Spinal cord (tissue), 10 donors: ENCODE results near the gene CHCHD1. TPM values are rescaled to one million over a fixed set of nuclear protein-coding genes. Genes with fewer than 3 reads are reported as not detected.

ENCODE experiments used
- DNase-seq, 6 donors: peaks; one replicate each; pipeline versions ENCODE4 v3.0.0 to v3.0.0-alpha.2; 2013 to 2015; ENCODE audit warnings: low spot score in 6 of 6, low read depth in 4 of 6
- H3K27ac ChIP-seq: one replicate; pipeline ENCODE4 v1.5.1; 2013; ENCODE audit warnings: low read depth, low read length, control low read depth
- H3K27me3 ChIP-seq: one replicate; pipeline ENCODE4 v1.6.1; 2013; ENCODE audit warnings: low read length; ENCODE audit not compliant: control insufficient read depth, insufficient read depth
- H3K36me3 ChIP-seq: one replicate; pipeline ENCODE4 v1.6.1; 2013; ENCODE audit warnings: low read length; ENCODE audit not compliant: control insufficient read depth, insufficient read depth
- H3K4me1 ChIP-seq: one replicate; pipeline ENCODE4 v1.6.1; 2013; ENCODE audit warnings: low read length; ENCODE audit not compliant: control insufficient read depth, insufficient read depth
- H3K4me3 ChIP-seq: one replicate; pipeline ENCODE4 v1.5.1; 2013; ENCODE audit warnings: low read depth, low read length, control low read depth
- H3K9me3 ChIP-seq: one replicate; pipeline ENCODE4 v1.6.1; 2013; ENCODE audit warnings: low read length; ENCODE audit not compliant: control insufficient read depth, insufficient read depth
- WGBS: methylation state at CpG from one replicate; pipeline ENCODE4 v1.1.5; 2013; ENCODE audit warnings: missing lambda C conversion rate; ENCODE audit not compliant: insufficient coverage; 5-methylcytosine and 5-hydroxymethylcytosine counted together
- polyA plus RNA-seq, 2 donors: library from polyadenylated mRNA; unstranded; fragments of 120-200 nt; gene quantifications; one replicate each; pipeline ENCODE4 v1.2.1, GENCODE V29; 2013; ENCODE audit not compliant: insufficient read length in 2 of 2
- total RNA-seq, 2 donors: library from RNA; depleted of rRNA in 1 of 2; stranded (reverse); fragments of 120-200 nt in 1 of 2; fragments of >200 nt in 1 of 2; gene quantifications; one replicate each; pipeline versions ENCODE4 v1.2.3 to v1.2.4, GENCODE V29; 2013 to 2014
- donor health status: healthy.

The CHCHD1 gene
- total and polyA plus RNA-seq, 4 donors = 22.4 to 44.6 (median 42.0) TPM

GRCh38 chr10:73816917-73817729 is 35.3 kb downstream of the CHCHD1 start:
- Histone ChIP-seq H3K4me3 (no peak overlapping the region), H3K27ac (no peak overlapping the region), H3K27me3 (no peaks in the 10 kb centered on the region), H3K4me1 (peaks cover 2% of the 10 kb centered on the region), H3K36me3 (peaks cover 65% of the 10 kb centered on the region), H3K9me3 (no peaks in the 10 kb centered on the region)
- no peak for DNase-seq
- WGBS = 85% methylated on average over 7 of the region's 10 CpGs

- H3K4me1 ChIP-seq = no peaks in the 10 kb centered on the region
- peaks cover 69% of the 10 kb centered on the region for H3K36me3 ChIP-seq
- 97% methylated on average over 4 of the region's 5 CpGs for WGBS
- no peak overlapping the region for H3K27ac ChIP-seq
- no peaks in the 10 kb centered on the region for H3K9me3 ChIP-seq
- no peaks in the 10 kb centered on the region for H3K27me3 ChIP-seq
- H3K4me3 ChIP-seq = no peak overlapping the region
- DNase-seq = no peak
Measured at GRCh38 chr10:73817826-73818225, 36.0 kb downstream of the CHCHD1 start.

GRCh38 chr10:73818402-73818801 is 36.6 kb downstream of the CHCHD1 start:
- no peak for DNase-seq
- H3K4me1 ChIP-seq = no peaks in the 10 kb centered on the region
- H3K27me3 ChIP-seq = no peaks in the 10 kb centered on the region
- 87% methylated on average over 10 of the region's 10 CpGs for WGBS
- no peaks in the 10 kb centered on the region for H3K9me3 ChIP-seq
- no peak overlapping the region for H3K27ac ChIP-seq
- peaks cover 70% of the 10 kb centered on the region for H3K36me3 ChIP-seq
- no peak overlapping the region for H3K4me3 ChIP-seq

DNA sequence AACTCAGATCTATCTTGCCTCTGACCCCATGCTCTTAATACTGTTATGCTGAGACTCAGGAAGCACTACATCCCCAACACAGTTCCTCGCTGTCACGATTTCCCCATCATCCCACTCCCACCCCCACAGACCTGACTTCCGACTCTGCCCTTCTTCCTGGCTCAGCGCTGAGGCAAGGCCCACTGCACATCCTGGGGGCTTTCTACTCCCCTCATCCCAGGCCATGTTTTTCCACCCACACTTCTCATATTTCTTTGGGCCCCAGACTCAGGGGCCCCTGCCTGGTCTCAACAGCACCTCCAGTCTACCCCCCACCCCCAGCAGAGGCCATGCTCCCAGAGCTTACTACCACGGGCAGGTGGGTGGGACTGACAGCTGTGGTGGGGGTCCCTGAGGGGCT is 37.2 kb downstream of the CHCHD1 start:
- H3K4me3 ChIP-seq = no peak overlapping the region
- H3K4me1 ChIP-seq = no peaks in the 10 kb centered on the region
- WGBS = 85% methylated on average over 4 of the region's 5 CpGs
- H3K9me3 ChIP-seq = no peaks in the 10 kb centered on the region
- no peaks in the 10 kb centered on the region for H3K27me3 ChIP-seq
- DNase-seq = no peak
- peaks cover 74% of the 10 kb centered on the region for H3K36me3 ChIP-seq
- H3K27ac ChIP-seq = no peak overlapping the region

DNA sequence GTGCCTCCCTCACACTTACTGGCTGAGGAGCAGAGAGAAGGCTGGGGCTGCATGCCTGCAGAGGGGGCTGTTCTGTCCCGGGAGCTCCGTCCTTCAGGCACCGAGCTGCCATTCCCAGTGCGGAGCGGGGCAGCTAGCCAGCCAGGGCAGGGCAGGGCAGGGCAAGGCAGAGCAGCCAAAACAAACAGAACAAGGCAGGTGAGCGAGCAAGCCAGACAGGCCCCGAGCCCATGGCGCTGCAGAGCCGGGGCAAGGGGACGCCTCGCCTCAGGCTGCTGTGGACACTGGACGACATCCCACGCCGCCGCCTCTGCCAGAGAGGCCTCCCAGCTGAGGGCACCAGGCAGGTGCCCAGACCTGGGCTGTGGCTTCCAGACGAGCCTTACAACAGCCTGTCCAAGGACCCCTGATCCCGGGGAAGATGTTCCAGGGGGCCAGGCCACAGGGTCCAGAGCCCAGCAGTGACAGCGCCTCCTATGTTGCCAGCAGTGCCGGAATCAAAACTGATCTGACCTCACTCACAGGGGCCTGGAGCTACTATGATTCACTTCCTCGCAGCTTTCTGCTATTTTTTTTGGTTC is 37.8 kb downstream of the CHCHD1 start:
- Histone ChIP-seq H3K36me3 (peaks cover 79% of the 10 kb centered on the region), H3K9me3 (no peaks in the 10 kb centered on the region), H3K4me3 (no peak overlapping the region), H3K27ac (no peak overlapping the region), H3K27me3 (no peaks in the 10 kb centered on the region), H3K4me1 (no peaks in the 10 kb centered on the region)
- no peak for DNase-seq
- 85% methylated on average over 20 of the region's 20 CpGs for WGBS

GRCh38 chr10:73823391-73823790 is 41.5 kb downstream of the CHCHD1 start:
- H3K4me1 ChIP-seq = no peaks in the 10 kb centered on the region
- peaks cover 81% of the 10 kb centered on the region for H3K36me3 ChIP-seq
- no peak overlapping the region for H3K4me3 ChIP-seq
- no peaks in the 10 kb centered on the region for H3K27me3 ChIP-seq
- no peaks in the 10 kb centered on the region for H3K9me3 ChIP-seq
- 90% methylated on average over 2 of the region's 7 CpGs for WGBS
- no peak overlapping the region for H3K27ac ChIP-seq
- no peak for DNase-seq

- Histone ChIP-seq H3K27ac (no peak overlapping the region), H3K4me3 (no peak overlapping the region), H3K4me1 (no peaks in the 10 kb centered on the region), H3K9me3 (no peaks in the 10 kb centered on the region), H3K36me3 (peaks cover 73% of the 10 kb centered on the region), H3K27me3 (no peaks in the 10 kb centered on the region)
- 96% methylated on average over 14 of the region's 14 CpGs for WGBS
- no peak for DNase-seq
Measured at GRCh38 chr10:73824146-73824725, 42.4 kb downstream of the CHCHD1 start.

DNA sequence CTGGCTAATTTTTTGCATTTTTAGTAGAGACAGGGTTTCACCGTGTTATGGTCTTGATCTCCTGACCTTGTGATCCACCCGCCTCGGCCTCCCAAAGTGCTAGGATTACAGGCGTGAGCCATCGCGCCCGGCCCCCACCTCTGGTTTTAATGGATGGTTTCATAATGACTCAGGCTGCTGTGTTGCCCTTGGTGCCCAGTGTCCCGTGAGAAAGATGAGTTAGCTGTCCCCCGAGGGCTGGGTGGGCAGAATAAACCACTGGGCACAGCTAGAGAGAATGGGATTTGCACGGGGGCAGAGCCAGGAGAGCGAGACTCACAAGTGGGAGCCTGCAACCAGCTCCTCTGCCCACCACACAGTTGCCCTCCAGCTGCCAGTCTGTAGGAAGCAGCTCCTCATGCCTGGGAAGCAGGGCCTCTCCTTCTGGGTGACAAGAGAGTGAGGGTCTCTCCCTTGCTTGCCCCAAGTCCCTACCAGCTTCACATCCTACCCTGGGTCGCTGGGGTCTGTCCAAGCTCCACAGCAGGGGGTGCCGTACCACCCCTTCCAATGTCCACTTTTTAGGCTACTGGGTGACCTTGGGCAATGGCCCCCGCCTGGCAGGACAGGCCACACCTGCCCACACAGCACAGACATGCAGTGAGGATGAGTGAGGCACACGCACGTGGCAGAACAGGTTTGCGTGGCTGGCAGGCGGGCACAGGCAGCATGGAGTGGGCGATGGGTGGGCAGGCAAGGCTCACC is 45.7 kb downstream of the CHCHD1 start:
- H3K27me3 ChIP-seq = no peaks in the 10 kb centered on the region
- no peak overlapping the region for H3K4me3 ChIP-seq
- H3K36me3 ChIP-seq = peaks cover 60% of the 10 kb centered on the region
- H3K4me1 ChIP-seq = no peaks in the 10 kb centered on the region
- H3K27ac ChIP-seq = no peak overlapping the region
- no peaks in the 10 kb centered on the region for H3K9me3 ChIP-seq
- no peak for DNase-seq
- WGBS = 93% methylated on average over 18 of the region's 19 CpGs

DNA sequence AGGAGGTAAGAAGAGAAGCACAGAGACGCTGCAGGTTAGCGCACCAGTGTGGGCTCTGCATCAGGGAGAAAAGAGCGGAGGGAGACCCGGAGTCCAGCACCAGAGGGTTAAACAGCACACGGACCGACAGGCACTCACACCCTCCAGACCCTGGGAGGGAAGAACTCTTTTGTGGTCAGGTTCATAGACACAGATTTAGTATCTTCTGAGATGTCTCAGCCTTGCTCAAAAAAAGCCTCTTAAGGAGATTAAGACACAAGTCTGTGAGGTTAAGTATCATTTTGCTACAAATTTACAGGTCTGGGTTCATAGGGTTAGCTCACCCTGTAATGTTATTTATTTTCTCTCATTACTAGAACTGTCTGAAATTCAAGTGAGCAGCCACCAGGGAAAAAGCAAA is 46.3 kb downstream of the CHCHD1 start:
- Histone ChIP-seq H3K9me3 (no peaks in the 10 kb centered on the region), H3K27me3 (no peaks in the 10 kb centered on the region), H3K27ac (no peak overlapping the region), H3K36me3 (peaks cover 56% of the 10 kb centered on the region), H3K4me3 (no peak overlapping the region), H3K4me1 (no peaks in the 10 kb centered on the region)
- no peak for DNase-seq
- 100% methylated on average over 4 of the region's 6 CpGs for WGBS
